K562 (cell line): Measurements from ENCODE around the gene CDC25B. TPM values are rescaled to one million over a fixed set of nuclear protein-coding genes. Genes with fewer than 3 reads are reported as not detected.

Source experiments
- CC2D1A ChIP-seq: fragments of 450-650 bp; IDR thresholded peaks from 2 replicates; pipeline ENCODE4 v1.6.1; 2017; ENCODE audit warnings: mild to moderate bottlenecking
- CHD7 ChIP-seq: fragments of 200-600 bp; sonication (generic); IDR thresholded peaks from one replicate; pipeline ENCODE4 v1.6.1; 2012; ENCODE audit warnings: mild to moderate bottlenecking, low read depth, low read length, inconsistent platforms
- DACH1 ChIP-seq: fragments of 450-650 bp; IDR thresholded peaks from 2 replicates; pipeline ENCODE4 v1.6.1; 2018; ENCODE audit not compliant: partially characterized antibody
- HCFC1 ChIP-seq: IDR thresholded peaks from 2 replicates; pipeline ENCODE4 v1.6.1; 2012; ENCODE audit warnings: low read depth, low read length, improper control_type of control experiment
- JUND ChIP-seq, 2 experiments: IDR thresholded peaks; 2 replicates in 1 of 2; 3 replicates in 1 of 2; pipeline ENCODE4 v1.6.1; 2011; ENCODE audit warnings: borderline replicate concordance in 2 of 2, low read depth in 2 of 2, low read length in 2 of 2, improper control_type of control experiment in 1 of 2, missing biosample characterization in 1 of 2, missing genetic modification characterization in 1 of 2, missing genetic modification reagents in 1 of 2
- MCM5 ChIP-seq: fragments of 450-650 bp; IDR thresholded peaks from 2 replicates; pipeline ENCODE4 v1.6.1; 2016; ENCODE audit warnings: low read depth
- NR2F6 ChIP-seq: fragments of 450-650 bp; formaldehyde crosslinking; IDR thresholded peaks from 2 replicates; pipeline ENCODE4 v1.4.0; 2020; ENCODE audit warnings: mild to moderate bottlenecking
- PCBP1 ChIP-seq: fragments of 200-400 bp; formaldehyde crosslinking; IDR thresholded peaks from 2 replicates; pipeline ENCODE4 v1.6.1; 2018; ENCODE audit warnings: mild to moderate bottlenecking, low read depth, low read length; ENCODE audit not compliant: poor library complexity, severe bottlenecking
- RB1 ChIP-seq: fragments of 450-650 bp; IDR thresholded peaks from 2 replicates; pipeline ENCODE4 v1.6.1; 2017; ENCODE audit warnings: low read depth, mild to moderate bottlenecking
- ZBTB33 ChIP-seq: sonication (generic); formaldehyde crosslinking; IDR thresholded peaks from 2 replicates; pipeline ENCODE4 v1.8.1; 2023; ENCODE audit warnings: mild to moderate bottlenecking, missing genetic modification reagents
- ZNF3 ChIP-seq: fragments of 250-450 bp; sonication (Bioruptor Pico); IDR thresholded peaks from 2 replicates; pipeline ENCODE4 v1.5.0; 2021; ENCODE audit warnings: mild to moderate bottlenecking, moderate library complexity
- ZNF583 ChIP-seq: fragments of 250-450 bp; sonication (Bioruptor Pico); IDR thresholded peaks from 2 replicates; pipeline ENCODE4 v1.4.0; 2020
- polyA plus RNA-seq, 8 experiments: library from polyadenylated mRNA; depleted of rRNA in 4 of 8; stranded (reverse) in 5 of 8; unstranded in 3 of 8; fragments of >200 nt; fragmentation: Nextera tagmentation in 2 of 8; fragmentation: Illumina TruSeq in 1 of 8; extraction: Ambion mirVana in 2 of 8; extraction: Trizol in 1 of 8; gene quantifications; 2 replicates each; pipeline versions ENCODE4 v1.2.1 to v1.2.3, GENCODE V29; 2011 to 2014; ENCODE audit warnings: inconsistent platforms in 1 of 8, missing spikeins in 1 of 8
- total RNA-seq, 7 experiments: library from RNA; depleted of rRNA in 6 of 7; stranded (reverse); fragments of >200 nt in 6 of 7; fragmentation: Illumina TruSeq in 2 of 7; extraction: Trizol in 2 of 7; gene quantifications; 2 replicates each; pipeline versions ENCODE4 v1.2.1 to v1.2.3, GENCODE V29; 2011 to 2021; ENCODE audit warnings: low replicate concordance in 1 of 7
- TF ChIP-seq, protein P1 (sequence below): fragments of 450-650 bp; IDR thresholded peaks from one replicate; pipeline ENCODE4 v1.6.1; 2018; ENCODE audit warnings: mild to moderate bottlenecking, moderate library complexity; ENCODE audit not compliant: partially characterized antibody

The CDC25B gene
- total and polyA plus RNA-seq, 9 of the 15 experiments (the other 6 are each of a cell fraction or from before 2014, with no cell fraction given), result 2.3 to 35.7 (median 9.5) TPM

DNA sequence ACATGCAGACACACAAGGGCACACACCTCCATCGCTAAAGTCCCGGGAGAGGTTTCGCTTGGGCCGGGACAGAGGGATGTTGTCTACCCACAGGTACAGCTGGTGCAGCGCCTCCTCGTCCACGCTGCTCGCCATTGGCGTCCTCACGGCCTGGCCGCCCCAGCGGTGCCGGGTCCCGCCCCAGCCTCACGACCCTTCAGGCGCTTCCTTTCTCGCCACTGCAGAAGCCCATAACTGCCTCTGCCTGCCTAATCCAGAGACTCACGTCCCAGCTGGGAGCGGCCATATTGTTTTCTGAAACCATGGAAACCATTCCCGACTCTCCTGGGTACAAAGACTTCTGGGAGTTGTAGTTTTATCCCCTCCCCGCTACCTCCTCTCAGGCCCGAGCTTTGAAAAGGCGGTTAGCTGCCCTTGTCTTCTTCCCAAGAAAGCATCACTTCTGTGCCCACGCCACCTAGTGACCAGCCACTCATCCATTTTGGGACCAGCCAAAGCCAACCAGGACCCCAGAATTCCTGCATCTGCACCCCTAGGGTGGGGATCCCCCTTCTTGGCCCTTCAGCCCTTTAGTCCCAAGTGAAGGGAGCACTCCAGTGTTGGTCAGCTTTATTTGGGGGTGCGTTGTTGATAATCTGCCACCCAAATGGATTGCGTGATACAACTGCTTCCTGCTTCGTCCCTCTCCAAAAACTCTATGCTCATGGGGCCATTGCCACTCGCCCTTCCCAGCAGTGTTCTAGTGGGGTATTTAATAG, 14.8 kb upstream of the CDC25B start, which contains the start of gene SPEF1 (continued):
- no peak for TF ChIP-seq CHD7
- no peak for TF ChIP-seq ZNF583 (CRISPR knock-in tag)
- TF ChIP-seq DACH1, result peak; percentile 79
- TF ChIP-seq, protein P1, sequence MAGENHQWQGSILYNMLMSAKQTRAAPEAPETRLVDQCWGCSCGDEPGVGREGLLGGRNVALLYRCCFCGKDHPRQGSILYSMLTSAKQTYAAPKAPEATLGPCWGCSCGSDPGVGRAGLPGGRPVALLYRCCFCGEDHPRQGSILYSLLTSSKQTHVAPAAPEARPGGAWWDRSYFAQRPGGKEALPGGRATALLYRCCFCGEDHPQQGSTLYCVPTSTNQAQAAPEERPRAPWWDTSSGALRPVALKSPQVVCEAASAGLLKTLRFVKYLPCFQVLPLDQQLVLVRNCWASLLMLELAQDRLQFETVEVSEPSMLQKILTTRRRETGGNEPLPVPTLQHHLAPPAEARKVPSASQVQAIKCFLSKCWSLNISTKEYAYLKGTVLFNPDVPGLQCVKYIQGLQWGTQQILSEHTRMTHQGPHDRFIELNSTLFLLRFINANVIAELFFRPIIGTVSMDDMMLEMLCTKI, result no peak
- no peak for TF ChIP-seq PCBP1
- TF ChIP-seq HCFC1, result peak; percentile 93
- 0 out of 2 replicates have a peak, but pooled peaks have one; percentile 33 for TF ChIP-seq ZBTB33 (CRISPR knock-in tag)
- no peak for TF ChIP-seq CC2D1A
- TF ChIP-seq NR2F6 (CRISPR knock-in tag), result no peak
- TF ChIP-seq RB1, result no peak
- peak; percentile 15; the same call in 1 of the 2 replicates for TF ChIP-seq JUND (IDR thresholded peaks at IDR 0.05; ENCODE audit: borderline replicate concordance, low read depth, low read length)
- no peak for TF ChIP-seq JUND (tag; IDR thresholded peaks at IDR 0.05; ENCODE audit: borderline replicate concordance, low read depth, low read length)
- no peak for TF ChIP-seq ZNF3 (CRISPR knock-in tag)
- TF ChIP-seq MCM5, result no peak
